MM.1S (cell line): ENCODE results near the gene PCP2.

Experiments used
- DNase-seq: peaks from one replicate; pipeline ENCODE4 v3.0.0-alpha.2; 2015
- H2AFZ ChIP-seq: fragments of 300-600 bp; sonication (generic); 2 replicates; pipeline ENCODE4 v1.6.0; 2016; ENCODE audit warnings: antibody characterized with exemption, low read length
- H3F3A ChIP-seq: fragments of 300-600 bp; sonication (generic); 2 replicates; pipeline ENCODE4 v1.6.1; 2016; ENCODE audit warnings: mild to moderate bottlenecking, antibody characterized with exemption, low read length, moderate library complexity, mixed read lengths; ENCODE audit not compliant: insufficient read depth
- H3K27ac ChIP-seq: fragments of 300-600 bp; sonication (generic); 2 replicates; pipeline ENCODE4 v1.5.1; 2016; ENCODE audit warnings: mild to moderate bottlenecking, low read length
- H3K27me3 ChIP-seq: fragments of 300-600 bp; sonication (generic); replicated peaks from 2 replicates; pipeline ENCODE4 v1.6.0; 2016; ENCODE audit warnings: low read length; ENCODE audit not compliant: insufficient read depth
- H3K36me3 ChIP-seq: fragments of 300-600 bp; sonication (generic); replicated peaks from 2 replicates; pipeline ENCODE4 v1.6.1; 2016; ENCODE audit warnings: mild to moderate bottlenecking, low read length, mixed read lengths; ENCODE audit not compliant: insufficient read depth
- H3K4me1 ChIP-seq: fragments of 300-600 bp; sonication (generic); 2 replicates; pipeline ENCODE4 v1.6.1; 2016; ENCODE audit warnings: low read length, mixed read lengths
- H3K4me2 ChIP-seq: fragments of 300-600 bp; sonication (generic); 2 replicates; pipeline ENCODE4 v1.6.0; 2016; ENCODE audit warnings: low read depth, low read length
- H3K4me3 ChIP-seq: fragments of 300-600 bp; sonication (generic); 2 replicates; pipeline ENCODE4 v1.5.1; 2016; ENCODE audit warnings: low read length, mixed read lengths
- H3K79me2 ChIP-seq: fragments of 300-600 bp; sonication (generic); 2 replicates; pipeline ENCODE4 v1.6.1; 2016; ENCODE audit warnings: mixed run types, low read length, mixed read lengths
- H3K9ac ChIP-seq: fragments of 300-600 bp; sonication (generic); 2 replicates; pipeline ENCODE4 v1.6.1; 2016; ENCODE audit warnings: low read length, mixed read lengths
- H3K9me2 ChIP-seq: fragments of 300-600 bp; sonication (generic); replicated peaks from 2 replicates; pipeline ENCODE4 v1.6.1; 2016; ENCODE audit warnings: mild to moderate bottlenecking, low read length, mixed read lengths; ENCODE audit not compliant: insufficient read depth
- H3K9me3 ChIP-seq: fragments of 300-600 bp; sonication (generic); replicated peaks from 2 replicates; pipeline ENCODE4 v1.6.1; 2016; ENCODE audit warnings: mild to moderate bottlenecking, low read length, mixed read lengths; ENCODE audit not compliant: insufficient read depth
- H4K20me1 ChIP-seq: fragments of 300-600 bp; sonication (generic); 2 replicates; pipeline ENCODE4 v1.6.1; 2016; ENCODE audit warnings: mild to moderate bottlenecking, low read length, moderate library complexity, mixed read lengths; ENCODE audit not compliant: insufficient read depth
- EZH2 ChIP-seq: fragments of 300-600 bp; sonication (generic); optimal IDR thresholded peaks from 2 replicates; pipeline ENCODE3; 2017; ENCODE audit warnings: low read depth, mild to moderate bottlenecking, antibody characterized with exemption, low read length, mixed read lengths
- EZH2phosphoT487 ChIP-seq: fragments of 300-600 bp; sonication (generic); IDR thresholded peaks from 2 replicates; pipeline ENCODE4 v1.6.1; 2018; ENCODE audit warnings: antibody characterized with exemption, low read length
- TF ChIP-seq, protein P1 (sequence below): fragments of 300-600 bp; sonication (generic); IDR thresholded peaks from 2 replicates; pipeline ENCODE4 v1.5.1; 2016; ENCODE audit warnings: antibody characterized with exemption, low read length, mixed read lengths

PCP2 gene

GRCh38 chr19:7622933-7623685 is 10.4 kb downstream of the PCP2 start:
- DNase-seq, result no peak
- H3K9me2 ChIP-seq, result no peaks in the 10 kb centered on the region
- H3K27me3 ChIP-seq, result no peaks in the 10 kb centered on the region
- H3K4me1 ChIP-seq, result peaks cover 2% of the 10 kb centered on the region
- H3K9ac ChIP-seq, result no peak overlapping the region
- no peaks in the 10 kb centered on the region for H4K20me1 ChIP-seq
- H3F3A ChIP-seq, result no peaks in the 10 kb centered on the region
- no peak overlapping the region for H3K4me3 ChIP-seq
- H3K9me3 ChIP-seq, result no peaks in the 10 kb centered on the region
- TF ChIP-seq EZH2 (no peak), EZH2phosphoT487 (no peak)
- TF ChIP-seq, protein P1, sequence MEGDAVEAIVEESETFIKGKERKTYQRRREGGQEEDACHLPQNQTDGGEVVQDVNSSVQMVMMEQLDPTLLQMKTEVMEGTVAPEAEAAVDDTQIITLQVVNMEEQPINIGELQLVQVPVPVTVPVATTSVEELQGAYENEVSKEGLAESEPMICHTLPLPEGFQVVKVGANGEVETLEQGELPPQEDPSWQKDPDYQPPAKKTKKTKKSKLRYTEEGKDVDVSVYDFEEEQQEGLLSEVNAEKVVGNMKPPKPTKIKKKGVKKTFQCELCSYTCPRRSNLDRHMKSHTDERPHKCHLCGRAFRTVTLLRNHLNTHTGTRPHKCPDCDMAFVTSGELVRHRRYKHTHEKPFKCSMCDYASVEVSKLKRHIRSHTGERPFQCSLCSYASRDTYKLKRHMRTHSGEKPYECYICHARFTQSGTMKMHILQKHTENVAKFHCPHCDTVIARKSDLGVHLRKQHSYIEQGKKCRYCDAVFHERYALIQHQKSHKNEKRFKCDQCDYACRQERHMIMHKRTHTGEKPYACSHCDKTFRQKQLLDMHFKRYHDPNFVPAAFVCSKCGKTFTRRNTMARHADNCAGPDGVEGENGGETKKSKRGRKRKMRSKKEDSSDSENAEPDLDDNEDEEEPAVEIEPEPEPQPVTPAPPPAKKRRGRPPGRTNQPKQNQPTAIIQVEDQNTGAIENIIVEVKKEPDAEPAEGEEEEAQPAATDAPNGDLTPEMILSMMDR, result no peak
- H3K36me3 ChIP-seq, result peaks cover 6% of the 10 kb centered on the region; the same call in 1 of the 2 replicates
- H2AFZ ChIP-seq, result no peak overlapping the region
- no peak overlapping the region for H3K27ac ChIP-seq
- peaks cover 29% of the 10 kb centered on the region for H3K79me2 ChIP-seq
- H3K4me2 ChIP-seq, result no peak overlapping the region

DNA sequence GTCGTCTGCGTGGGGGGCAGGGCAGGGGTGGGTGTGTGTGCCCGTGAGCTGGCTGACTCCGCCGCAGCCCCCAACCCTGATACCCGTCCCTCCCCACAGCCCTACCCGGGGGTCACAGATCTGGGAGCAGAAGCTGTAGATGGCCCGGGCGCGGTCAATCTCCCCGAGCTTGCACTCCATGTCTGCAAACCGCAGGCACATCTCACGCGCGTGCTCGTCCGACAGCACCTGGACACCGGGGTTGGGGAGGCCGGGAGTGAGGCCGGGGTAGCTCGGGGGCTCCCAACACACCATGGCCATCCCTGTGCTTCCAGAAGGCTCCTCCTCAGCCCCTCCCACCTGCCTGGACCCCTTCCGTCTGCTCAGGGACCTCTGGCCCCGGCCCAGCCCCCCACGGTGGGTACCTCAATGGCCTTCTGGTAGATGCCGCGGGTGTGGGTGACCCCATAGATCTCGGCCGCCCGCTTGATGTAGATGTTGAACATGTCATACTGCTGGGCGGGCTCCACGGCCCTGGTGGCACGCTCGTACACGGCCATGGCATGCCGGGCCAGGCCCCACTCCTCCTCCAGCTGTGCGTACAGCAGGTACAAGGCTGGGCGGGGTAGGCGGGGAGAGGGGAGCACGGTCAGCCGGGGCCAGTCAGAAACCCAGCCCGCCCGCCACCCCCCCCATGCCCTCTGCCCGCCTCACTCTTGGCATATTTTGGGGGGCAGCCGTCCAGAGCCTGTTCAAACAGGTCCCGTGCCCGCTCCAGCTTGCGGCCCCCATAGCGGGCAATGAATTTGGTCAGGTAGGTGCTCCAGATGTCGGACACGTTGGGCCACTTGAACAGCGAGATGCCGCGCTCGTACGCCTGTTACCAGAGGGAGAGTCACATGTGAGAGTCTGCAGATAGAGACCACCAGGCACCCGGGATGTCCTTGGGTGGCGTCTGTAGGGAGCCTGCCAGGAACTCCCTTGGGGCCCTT is 12.8 kb downstream of the PCP2 start:
- H4K20me1 ChIP-seq, result no peaks in the 10 kb centered on the region
- no peaks in the 10 kb centered on the region for H3K9me2 ChIP-seq
- H3K4me1 ChIP-seq, result no peaks in the 10 kb centered on the region
- H3K9ac ChIP-seq, result no peak overlapping the region
- peaks cover 6% of the 10 kb centered on the region; the same call in 1 of the 2 replicates for H3K36me3 ChIP-seq
- 0 out of 2 replicates have a peak, but pooled peaks cover 5% of the 10 kb centered on the region for H3K79me2 ChIP-seq
- no peak overlapping the region for H2AFZ ChIP-seq
- DNase-seq, result no peak
- no peak overlapping the region for H3K4me2 ChIP-seq
- no peak overlapping the region for H3K4me3 ChIP-seq
- no peaks in the 10 kb centered on the region for H3K27me3 ChIP-seq
- TF ChIP-seq EZH2 (no peak), EZH2phosphoT487 (no peak)
- TF ChIP-seq, protein P1, result no peak
- H3K27ac ChIP-seq, result no peak overlapping the region
- H3F3A ChIP-seq, result no peaks in the 10 kb centered on the region
- H3K9me3 ChIP-seq, result no peaks in the 10 kb centered on the region

DNA sequence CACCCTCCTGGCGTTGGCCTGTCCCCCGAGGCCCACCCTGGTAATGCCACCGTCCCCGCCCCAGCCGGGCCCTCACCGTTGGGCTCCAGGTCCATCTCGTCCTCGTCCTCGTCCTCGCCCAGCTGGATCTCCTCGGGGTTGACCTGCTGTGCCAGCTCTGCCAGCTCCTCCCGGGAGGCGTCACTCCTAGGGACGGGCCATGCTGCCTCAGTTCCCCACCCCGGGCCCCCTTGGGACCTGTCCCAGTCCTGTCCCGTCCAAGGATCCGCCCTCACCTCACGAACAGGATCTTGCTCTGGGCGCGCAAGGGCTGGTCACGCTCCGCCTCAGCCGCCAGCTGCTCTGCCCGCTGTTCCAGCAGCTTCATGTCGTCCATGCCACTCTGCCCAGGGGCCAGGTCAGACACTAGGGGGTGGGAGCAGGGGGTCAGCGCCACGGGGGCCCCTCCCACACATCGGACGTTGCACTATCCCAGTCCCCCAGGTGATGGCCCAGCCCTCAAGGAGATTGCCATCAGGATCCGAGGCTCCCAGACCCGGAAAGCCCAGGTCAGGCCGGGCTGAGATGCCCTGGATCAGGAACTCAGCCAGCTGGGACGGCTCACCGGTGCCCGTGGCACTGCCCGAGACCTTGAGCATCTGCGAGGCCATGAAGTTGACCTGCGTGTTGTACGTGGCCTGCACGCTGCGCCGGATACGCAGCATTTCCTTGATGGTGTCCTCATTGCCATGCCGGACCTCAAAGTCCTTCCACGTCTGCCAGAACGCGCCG is 13.7 kb downstream of the PCP2 start:
- Histone ChIP-seq H3K36me3 (0 out of 2 replicates have a peak, but pooled peaks cover 6% of the 10 kb centered on the region), H3K9ac (no peak overlapping the region), H3K27ac (no peak overlapping the region), H3K9me2 (no peaks in the 10 kb centered on the region), H3K4me1 (no peaks in the 10 kb centered on the region), H2AFZ (no peak overlapping the region), H3F3A (no peaks in the 10 kb centered on the region), H3K4me3 (no peak overlapping the region), H3K9me3 (no peaks in the 10 kb centered on the region), H3K4me2 (no peak overlapping the region), H4K20me1 (no peaks in the 10 kb centered on the region), H3K79me2 (0 out of 2 replicates have a peak, but pooled peaks cover under 1% of the 10 kb centered on the region), H3K27me3 (peaks cover under 1% of the 10 kb centered on the region; the same call in 1 of the 2 replicates)
- DNase-seq, result no peak
- TF ChIP-seq, protein P1, result no peak
- no peak for TF ChIP-seq EZH2
- TF ChIP-seq EZH2phosphoT487, result no peak
